Measurements from ENCODE around the gene RBM45. TPM values are rescaled to one million over a fixed set of nuclear protein-coding genes. Genes with fewer than 3 reads are reported as not detected.

Gene RBM45, protein sequence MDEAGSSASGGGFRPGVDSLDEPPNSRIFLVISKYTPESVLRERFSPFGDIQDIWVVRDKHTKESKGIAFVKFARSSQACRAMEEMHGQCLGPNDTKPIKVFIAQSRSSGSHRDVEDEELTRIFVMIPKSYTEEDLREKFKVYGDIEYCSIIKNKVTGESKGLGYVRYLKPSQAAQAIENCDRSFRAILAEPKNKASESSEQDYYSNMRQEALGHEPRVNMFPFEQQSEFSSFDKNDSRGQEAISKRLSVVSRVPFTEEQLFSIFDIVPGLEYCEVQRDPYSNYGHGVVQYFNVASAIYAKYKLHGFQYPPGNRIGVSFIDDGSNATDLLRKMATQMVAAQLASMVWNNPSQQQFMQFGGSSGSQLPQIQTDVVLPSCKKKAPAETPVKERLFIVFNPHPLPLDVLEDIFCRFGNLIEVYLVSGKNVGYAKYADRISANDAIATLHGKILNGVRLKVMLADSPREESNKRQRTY
- total RNA-seq, result 19.1 and 21.3 TPM in 2 replicates

GRCh38 chr2:178112202-178113152 lies at the start of gene RBM45:
Gene RBM45 (plus strand): TSS chr2:178112437. CDS start chr2:178112547, 110 bp downstream.

DNA sequence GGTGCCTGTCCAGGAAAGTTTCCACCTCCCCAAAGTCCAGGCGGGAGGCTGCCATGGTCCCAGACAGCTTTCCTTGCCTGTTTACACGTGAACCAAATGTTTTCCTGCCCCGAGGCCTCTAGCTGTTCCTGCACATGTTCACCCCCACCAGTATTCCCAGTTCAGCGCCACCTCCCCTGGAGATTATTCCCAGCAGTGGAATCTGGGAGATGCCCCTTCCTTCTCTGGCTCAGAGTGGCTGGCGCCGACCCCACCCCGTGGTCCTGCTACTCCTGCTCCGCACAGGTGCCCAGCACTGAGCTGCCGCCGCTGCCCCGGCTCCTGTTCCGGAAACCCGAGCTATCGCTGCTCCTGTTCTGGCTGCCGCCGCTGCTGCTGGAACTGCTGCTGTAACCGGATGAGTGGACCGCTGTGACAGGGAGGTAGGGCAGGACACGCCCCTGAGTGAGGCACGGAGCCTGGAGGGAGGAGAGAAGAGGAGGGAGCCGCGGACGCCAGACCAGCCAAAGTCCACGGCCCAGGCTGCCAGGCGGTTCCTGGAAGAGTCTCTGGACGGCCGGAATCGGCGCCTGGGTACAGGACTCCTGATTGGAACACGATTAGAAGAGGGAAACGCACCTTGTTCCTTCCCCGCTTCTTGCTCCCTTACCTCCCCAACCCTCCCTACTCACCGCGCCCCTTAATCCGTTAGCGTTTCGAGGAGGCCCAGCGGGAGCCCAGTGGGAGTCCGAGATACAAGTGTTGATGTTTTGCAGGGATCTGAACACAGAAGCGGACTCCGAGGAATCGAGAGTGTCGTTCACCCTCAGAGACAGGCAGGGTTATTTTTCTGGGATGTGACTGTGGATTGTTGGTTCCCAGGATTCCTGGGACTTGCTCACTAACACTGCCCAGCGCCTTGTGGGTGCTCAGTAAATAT lies 39.6 kb upstream of the RBM45 start, which contains the start of gene PDE11A:
Gene PDE11A (minus strand): TSS at position 395 of the 919 bp plus-strand sequence. CDS start 340 bp downstream, at position 55.

Small RNA genes lying within 50 kb of the gene (small RNA-seq; reads per million reads assigned to genes)
- gene AC011998.1, result not detected
- not detected for gene RNU5E-9P

Other genes starting within 250 kb of the RBM45 start
- 0.14 and 0.27 TPM in 2 replicates for gene PDE11A, start 39.7 kb upstream of the RBM45 start, total RNA-seq
- gene OSBPL6, start 82.1 kb downstream of the RBM45 start, total RNA-seq, result 11.8 and 14.6 TPM in 2 replicates

Measured in thoracic aorta endothelial cell (primary cell).